Uterus (tissue), 4 donors: ENCODE measurements around the gene FRMD8. TPM values are rescaled to one million over a fixed set of nuclear protein-coding genes. Genes with fewer than 3 reads are reported as not detected.

Experiments used
- DNase-seq, 2 donors: peaks; one replicate each; pipeline ENCODE4 v3.0.0-alpha.2; 2019 to 2020
- H3K27ac ChIP-seq, 2 donors: fragments of 200-600 bp; sonication (generic); 1 replicate in 1 of 2; 2 replicates in 1 of 2; pipeline ENCODE4 v1.5.1; 2016 to 2018
- H3K27me3 ChIP-seq, 2 donors: fragments of 200-600 bp; sonication (generic); one replicate each; pipeline ENCODE4 v1.5.1; 2018 to 2019; ENCODE audit warnings: control low read depth in 1 of 2
- H3K36me3 ChIP-seq, 2 donors: fragments of 200-600 bp; sonication (generic); one replicate each; pipeline ENCODE4 v1.5.1; 2019; ENCODE audit warnings: control low read depth in 1 of 2
- H3K4me1 ChIP-seq, 2 donors: fragments of 200-600 bp; sonication (generic); one replicate each; pipeline ENCODE4 v1.5.1; 2018 to 2019; ENCODE audit warnings: control low read depth in 1 of 2
- H3K4me3 ChIP-seq, 2 donors: fragments of 200-600 bp; sonication (generic); 1 replicate in 1 of 2; 2 replicates in 1 of 2; pipeline ENCODE4 v1.5.1; 2018 to 2019; ENCODE audit warnings: mild to moderate bottlenecking in 1 of 2
- H3K9me3 ChIP-seq, 2 donors: fragments of 200-600 bp; sonication (generic); one replicate each; pipeline ENCODE4 v1.5.1; 2019; ENCODE audit warnings: control low read depth in 1 of 2
- POLR2A ChIP-seq, 2 donors: fragments of 450-650 bp; IDR thresholded peaks; one replicate each; pipeline ENCODE4 v1.6.1; 2016; ENCODE audit warnings: antibody characterized with exemption in 2 of 2, mild to moderate bottlenecking in 1 of 2, moderate library complexity in 1 of 2
- intact Hi-C: fragments of 100-400 bp; cut with DNase I; formaldehyde crosslinking; loops from one replicate; pipeline ENCODE4 v1.15.1; 2023; ENCODE audit warnings: low total_unique reads
- total RNA-seq, 4 donors: library from RNA; depleted of rRNA in 3 of 4; stranded (reverse); fragments of >200 nt in 3 of 4; gene quantifications; one replicate each; pipeline versions ENCODE4 v1.1.0 to v1.2.4, GENCODE V29; 2014 to 2023
- TF ChIP-seq, protein P1 (sequence below), 4 experiments: fragments of 200-600 bp in 2 of 4; fragments of 450-650 bp in 2 of 4; sonication (generic) in 2 of 4; IDR thresholded peaks; one replicate each; pipeline ENCODE4 v1.5.1; 2016 to 2019; ENCODE audit warnings: antibody characterized with exemption in 4 of 4, mild to moderate bottlenecking in 2 of 4, moderate library complexity in 1 of 4
- donor health status: DM: yes; HTN: yes; CAD: no.

Gene FRMD8
- total RNA-seq, 4 donors from 2014 or later, result 15.9 to 160 (median 41.5) TPM

DNA sequence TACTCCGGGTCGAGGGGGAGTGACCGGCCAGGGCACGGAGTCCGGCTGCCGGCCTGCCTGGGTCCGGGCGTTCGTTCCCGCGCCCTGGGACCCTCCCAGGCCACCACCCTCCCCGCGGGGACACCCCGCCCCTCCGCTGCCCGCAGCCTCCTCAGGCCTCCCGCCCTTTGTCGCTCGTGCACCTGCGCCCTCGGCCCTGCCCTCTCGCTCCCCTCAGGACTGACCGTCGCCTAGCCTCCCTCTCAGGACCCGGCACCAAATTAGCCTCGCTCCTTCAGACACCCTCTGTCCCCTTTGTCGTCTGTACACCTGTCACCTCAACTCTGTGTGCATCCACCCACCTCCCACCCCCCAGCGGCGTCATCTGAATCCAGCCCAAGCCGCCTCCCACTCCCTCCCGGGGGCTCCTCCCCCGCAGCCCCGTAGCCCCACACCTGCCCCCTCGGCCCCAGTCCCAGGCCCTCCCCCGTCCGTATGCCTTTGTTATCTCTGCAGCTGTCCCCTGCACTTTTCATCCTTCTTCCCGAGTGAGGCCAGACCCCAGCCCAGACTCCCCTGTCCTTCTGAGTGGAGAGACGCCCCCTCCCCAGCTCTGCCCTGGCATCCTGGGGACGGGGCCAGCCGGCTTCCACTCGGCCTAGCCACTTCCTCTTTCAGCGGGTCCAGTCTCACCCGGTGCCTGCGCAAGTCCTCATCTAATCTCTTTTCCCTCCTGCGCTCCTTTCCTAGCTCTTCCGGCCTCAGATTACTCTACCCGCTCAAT is 31.2 kb upstream of the FRMD8 start:
- TF ChIP-seq, protein P1, sequence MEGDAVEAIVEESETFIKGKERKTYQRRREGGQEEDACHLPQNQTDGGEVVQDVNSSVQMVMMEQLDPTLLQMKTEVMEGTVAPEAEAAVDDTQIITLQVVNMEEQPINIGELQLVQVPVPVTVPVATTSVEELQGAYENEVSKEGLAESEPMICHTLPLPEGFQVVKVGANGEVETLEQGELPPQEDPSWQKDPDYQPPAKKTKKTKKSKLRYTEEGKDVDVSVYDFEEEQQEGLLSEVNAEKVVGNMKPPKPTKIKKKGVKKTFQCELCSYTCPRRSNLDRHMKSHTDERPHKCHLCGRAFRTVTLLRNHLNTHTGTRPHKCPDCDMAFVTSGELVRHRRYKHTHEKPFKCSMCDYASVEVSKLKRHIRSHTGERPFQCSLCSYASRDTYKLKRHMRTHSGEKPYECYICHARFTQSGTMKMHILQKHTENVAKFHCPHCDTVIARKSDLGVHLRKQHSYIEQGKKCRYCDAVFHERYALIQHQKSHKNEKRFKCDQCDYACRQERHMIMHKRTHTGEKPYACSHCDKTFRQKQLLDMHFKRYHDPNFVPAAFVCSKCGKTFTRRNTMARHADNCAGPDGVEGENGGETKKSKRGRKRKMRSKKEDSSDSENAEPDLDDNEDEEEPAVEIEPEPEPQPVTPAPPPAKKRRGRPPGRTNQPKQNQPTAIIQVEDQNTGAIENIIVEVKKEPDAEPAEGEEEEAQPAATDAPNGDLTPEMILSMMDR (IDR thresholded peaks at IDR 0.05), result no peak
- TF ChIP-seq POLR2A (IDR thresholded peaks at IDR 0.05), result no peak
- peak overlapping the region; percentile 42 to 66 for H3K27ac ChIP-seq
- peaks cover 0 to 22% of the 10 kb centered on the region in 2 donors for H3K4me1 ChIP-seq
- H3K9me3 ChIP-seq, result no peaks in the 10 kb centered on the region
- H3K36me3 ChIP-seq, result no peaks in the 10 kb centered on the region
- intact Hi-C loops, result no loop called here
- DNase-seq, result peak in 1 of 2 donors; percentile 43
- H3K27me3 ChIP-seq, result peaks cover 0 to 8% of the 10 kb centered on the region in 2 donors
- H3K4me3 ChIP-seq, result peak overlapping the region; percentile 49 to 59

DNA sequence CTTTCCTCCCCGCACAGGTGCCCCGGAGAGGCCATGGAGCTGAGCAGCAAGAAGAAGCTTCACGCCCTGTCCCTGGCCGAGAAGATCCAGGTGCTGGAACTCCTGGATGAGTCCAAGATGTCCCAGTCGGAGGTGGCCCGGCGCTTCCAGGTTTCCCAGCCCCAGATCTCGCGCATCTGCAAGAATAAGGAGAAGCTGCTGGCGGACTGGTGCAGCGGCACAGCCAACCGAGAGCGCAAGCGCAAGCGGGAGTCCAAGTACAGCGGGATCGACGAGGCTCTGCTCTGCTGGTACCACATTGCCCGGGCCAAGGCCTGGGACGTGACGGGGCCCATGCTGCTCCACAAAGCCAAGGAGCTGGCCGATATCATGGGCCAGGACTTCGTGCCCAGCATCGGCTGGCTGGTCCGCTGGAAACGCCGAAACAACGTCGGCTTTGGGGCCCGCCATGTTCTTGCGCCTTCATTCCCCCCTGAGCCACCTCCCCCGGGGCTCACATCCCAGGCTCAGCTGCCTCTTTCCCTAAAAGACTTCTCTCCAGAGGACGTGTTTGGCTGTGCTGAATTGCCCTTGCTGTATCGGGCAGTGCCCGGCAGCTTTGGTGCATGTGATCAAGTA is 30.6 kb upstream of the FRMD8 start:
- Histone ChIP-seq H3K9me3 (no peaks in the 10 kb centered on the region), H3K4me3 (peak overlapping the region; percentile 49 to 59), H3K27me3 (peaks cover 0 to 8% of the 10 kb centered on the region in 2 donors), H3K4me1 (peaks cover 0 to 22% of the 10 kb centered on the region in 2 donors), H3K27ac (no peak overlapping the region), H3K36me3 (no peaks in the 10 kb centered on the region)
- TF ChIP-seq, protein P1 (IDR thresholded peaks at IDR 0.05), result no peak
- no peak for TF ChIP-seq POLR2A (IDR thresholded peaks at IDR 0.05)
- intact Hi-C loops, result no loop called here
- peak in 1 of 2 donors; percentile 36 for DNase-seq

DNA sequence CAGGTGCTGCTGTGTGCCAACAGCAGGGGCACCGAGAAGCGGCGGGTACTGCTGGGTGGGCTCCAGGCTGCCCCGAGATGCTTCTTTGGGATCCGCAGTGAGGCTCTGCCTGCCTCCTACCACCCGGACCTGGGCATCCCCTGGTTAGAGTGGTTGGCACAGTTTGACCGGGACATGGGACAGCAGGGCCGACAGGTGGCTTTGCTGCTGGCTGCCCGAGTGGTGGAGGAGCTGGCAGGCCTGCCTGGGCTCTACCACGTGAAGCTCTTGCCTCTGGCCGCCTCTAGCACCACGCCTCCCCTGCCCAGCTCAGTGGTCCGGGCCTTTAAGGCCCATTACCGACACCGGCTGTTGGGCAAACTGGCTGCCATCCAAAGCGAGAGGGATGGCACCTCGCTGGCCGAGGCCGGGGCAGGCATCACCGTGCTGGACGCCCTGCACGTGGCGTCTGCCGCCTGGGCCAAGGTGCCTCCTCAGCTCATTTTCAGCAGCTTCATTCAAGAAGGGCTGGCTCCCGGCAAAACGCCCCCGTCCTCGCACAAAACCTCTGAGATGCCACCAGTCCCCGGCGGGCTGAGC is 30.0 kb upstream of the FRMD8 start:
- DNase-seq, result no peak

DNA sequence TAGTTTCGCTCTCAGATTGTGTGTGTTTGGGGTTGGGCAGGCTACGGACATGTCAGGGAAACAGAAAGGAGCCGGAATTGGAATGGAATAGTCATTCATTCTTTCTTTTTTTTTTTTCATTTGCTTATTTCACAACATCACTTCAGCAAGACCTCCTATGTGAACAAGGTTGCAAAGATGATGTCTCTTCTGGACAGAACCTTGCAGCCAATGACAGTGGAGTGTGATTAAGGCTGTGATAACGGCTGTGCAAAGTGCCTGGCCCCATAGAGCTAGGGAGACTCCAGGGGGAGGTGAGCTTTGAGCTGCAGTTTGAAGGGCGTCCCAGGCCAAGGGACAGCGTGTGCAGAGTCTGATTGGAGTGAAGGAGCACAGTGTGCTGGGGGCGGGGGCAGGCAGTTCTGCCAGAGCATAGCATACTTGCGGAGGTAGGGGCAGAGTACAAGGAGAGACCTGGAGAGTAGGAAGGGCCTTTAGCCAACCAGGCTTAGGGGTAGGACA is 28.5 kb upstream of the FRMD8 start:
- H3K36me3 ChIP-seq, result no peaks in the 10 kb centered on the region
- peaks cover 0 to 8% of the 10 kb centered on the region in 2 donors for H3K27me3 ChIP-seq
- intact Hi-C loops, result no loop called here
- H3K9me3 ChIP-seq, result no peaks in the 10 kb centered on the region
- H3K27ac ChIP-seq, result no peak overlapping the region
- no peak for DNase-seq
- TF ChIP-seq, protein P1 (IDR thresholded peaks at IDR 0.05), result no peak
- no peak for TF ChIP-seq POLR2A (IDR thresholded peaks at IDR 0.05)
- H3K4me1 ChIP-seq, result peaks cover 0 to 22% of the 10 kb centered on the region in 2 donors
- H3K4me3 ChIP-seq, result no peak overlapping the region

More for the DNA sequence above, 30.0 kb upstream of the FRMD8 start:
- Histone ChIP-seq H3K36me3 (no peaks in the 10 kb centered on the region), H3K27ac (no peak overlapping the region), H3K4me3 (no peak overlapping the region), H3K4me1 (peaks cover 0 to 22% of the 10 kb centered on the region in 2 donors), H3K9me3 (no peaks in the 10 kb centered on the region), H3K27me3 (peaks cover 0 to 8% of the 10 kb centered on the region in 2 donors)
- no peak for TF ChIP-seq POLR2A (IDR thresholded peaks at IDR 0.05)
- TF ChIP-seq, protein P1 (IDR thresholded peaks at IDR 0.05), result no peak
- intact Hi-C loops, result no loop called here
